ENCODE measurements around the gene TCHH.
"Not testable (repeated sequence)": the region's sequence is repeated elsewhere in the genome, so short reads cannot be mapped to it uniquely, and the experiment has no call there.

TCHH gene

DNA sequence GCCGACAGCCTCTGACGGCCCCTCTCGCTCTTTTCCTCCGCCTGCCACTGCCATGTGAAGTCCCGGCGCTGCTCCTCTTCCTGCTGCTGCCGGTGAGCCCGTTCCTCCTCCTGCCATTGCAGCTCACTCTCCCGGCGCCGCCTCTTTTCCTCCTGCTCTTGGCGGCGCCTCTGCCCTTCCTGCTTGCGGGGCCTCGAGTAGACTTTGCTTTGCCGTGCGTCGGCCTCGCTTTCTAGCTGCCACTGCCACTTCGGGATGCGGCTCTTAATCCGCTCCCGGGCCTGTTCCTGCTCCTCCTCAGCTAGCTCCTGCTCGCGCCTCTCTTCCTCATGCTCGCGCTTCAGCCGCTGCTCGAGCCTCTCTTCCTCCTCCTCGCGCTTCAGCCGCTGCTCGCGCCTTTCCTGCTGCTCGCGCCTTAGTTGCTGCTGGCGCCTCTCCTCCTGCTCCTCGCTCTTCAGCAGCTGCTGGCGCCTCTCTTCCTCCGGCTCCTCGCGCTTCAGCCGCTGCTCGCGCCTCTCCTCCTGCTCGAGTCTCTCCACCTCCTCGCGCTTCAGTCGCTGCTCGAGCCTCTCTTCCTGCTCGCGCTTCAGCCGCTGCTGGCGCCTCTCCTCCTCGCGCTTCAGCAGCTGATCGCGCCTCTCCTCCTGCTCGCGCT lies 4.3 kb downstream of the TCHH start:
- peak; percentile 19 for DNase-seq

DNA sequence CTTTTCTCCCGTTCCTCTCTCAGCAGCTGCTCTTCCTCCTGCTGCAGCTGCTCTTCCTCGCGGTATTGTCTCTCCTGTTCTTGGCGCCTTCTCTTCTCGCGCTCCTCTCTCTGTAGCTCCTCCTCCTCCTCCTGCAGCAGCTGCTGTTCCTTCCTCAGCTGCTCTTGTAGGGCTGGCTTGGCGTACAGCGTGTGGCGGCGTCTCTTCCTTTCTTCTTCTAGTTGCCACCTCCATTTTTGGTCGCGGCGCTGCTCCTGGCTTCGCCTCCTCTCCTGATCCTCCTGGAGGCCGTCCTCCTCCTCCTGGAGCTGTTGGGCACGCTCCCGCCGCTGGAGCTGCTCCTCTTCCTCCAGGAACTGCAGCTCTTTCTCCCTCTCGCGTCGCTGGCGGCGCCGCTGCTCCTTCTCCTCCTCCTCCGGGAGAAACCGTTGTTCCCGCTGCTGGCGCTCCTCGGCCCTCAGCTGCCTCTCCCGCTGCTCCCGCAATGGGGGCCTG lies 4.8 kb downstream of the TCHH start:
- peak; percentile 34 for DNase-seq

DNA sequence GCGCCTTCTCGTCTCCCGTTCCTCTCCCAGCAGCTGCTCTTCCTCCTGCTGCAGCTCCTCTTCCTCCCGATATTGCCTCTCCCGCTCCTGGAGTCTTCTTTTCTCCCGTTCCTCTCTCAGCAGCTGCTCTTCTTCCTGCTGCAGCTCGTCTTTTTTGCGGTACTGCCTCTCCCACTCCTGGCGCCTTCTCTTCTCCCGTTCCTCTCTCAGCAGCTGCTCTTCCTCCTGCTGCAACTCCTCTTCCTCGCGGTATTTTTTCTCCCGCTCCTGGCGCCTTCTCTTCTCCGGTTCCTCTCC lies 5.3 kb downstream of the TCHH start:
- DNase-seq: no peak

DNA sequence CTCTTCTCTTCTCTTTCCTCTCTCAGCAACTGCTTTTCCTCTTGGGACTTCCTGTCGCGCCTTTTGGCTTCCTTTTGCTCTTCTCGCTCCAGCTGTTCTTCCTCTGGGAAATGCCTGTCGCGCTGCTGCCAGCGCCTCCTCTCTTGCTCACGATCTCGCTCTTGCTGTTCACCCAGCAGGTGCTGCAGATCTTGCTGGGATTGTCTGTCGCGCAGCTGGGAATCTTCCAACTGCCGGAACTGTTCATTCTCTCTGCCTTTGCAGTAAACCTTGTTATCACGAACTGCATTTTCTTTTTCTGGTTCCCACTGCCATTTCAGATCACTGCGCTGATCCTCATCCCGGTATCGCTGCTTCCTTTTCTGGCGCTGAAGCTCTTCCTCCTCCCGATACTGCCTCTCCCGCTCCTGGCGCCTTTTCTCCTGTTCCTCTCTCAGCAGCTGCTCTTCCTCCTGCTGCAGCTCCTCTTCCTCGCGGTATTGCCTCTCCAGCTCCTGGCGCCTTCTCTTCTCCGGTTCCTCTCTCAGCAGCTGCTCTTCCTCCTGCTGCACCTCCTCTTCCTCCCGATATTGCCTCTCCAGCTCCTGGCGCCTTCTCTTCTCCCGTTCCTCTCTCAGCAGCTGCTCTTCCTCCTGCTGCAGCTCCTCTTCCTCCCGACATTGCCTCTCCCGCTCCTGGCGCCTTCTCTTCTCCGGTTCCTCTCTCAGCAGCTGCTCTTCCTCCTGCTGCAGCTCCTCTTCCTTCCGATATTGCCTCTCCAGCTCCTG lies 5.8 kb downstream of the TCHH start:
- DNase-seq: no peak

DNA sequence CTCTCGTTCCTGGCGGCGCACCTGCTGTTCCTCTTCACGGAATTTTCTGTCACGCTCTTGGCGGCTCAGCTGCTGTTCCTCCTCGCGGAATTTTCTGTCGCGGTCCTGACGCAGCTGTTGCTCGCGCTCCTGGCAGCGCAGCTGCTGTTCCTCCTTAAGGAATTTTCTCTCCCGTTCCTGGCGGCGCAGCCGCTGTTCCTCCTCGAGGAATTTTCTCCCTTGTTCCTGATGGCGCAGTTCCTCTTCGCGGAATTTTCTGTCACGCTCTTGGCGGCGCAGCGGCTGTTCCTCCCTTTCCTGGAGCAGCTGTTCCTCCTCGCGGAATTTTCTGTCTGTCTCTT lies 6.4 kb downstream of the TCHH start:
- no peak for DNase-seq

DNA sequence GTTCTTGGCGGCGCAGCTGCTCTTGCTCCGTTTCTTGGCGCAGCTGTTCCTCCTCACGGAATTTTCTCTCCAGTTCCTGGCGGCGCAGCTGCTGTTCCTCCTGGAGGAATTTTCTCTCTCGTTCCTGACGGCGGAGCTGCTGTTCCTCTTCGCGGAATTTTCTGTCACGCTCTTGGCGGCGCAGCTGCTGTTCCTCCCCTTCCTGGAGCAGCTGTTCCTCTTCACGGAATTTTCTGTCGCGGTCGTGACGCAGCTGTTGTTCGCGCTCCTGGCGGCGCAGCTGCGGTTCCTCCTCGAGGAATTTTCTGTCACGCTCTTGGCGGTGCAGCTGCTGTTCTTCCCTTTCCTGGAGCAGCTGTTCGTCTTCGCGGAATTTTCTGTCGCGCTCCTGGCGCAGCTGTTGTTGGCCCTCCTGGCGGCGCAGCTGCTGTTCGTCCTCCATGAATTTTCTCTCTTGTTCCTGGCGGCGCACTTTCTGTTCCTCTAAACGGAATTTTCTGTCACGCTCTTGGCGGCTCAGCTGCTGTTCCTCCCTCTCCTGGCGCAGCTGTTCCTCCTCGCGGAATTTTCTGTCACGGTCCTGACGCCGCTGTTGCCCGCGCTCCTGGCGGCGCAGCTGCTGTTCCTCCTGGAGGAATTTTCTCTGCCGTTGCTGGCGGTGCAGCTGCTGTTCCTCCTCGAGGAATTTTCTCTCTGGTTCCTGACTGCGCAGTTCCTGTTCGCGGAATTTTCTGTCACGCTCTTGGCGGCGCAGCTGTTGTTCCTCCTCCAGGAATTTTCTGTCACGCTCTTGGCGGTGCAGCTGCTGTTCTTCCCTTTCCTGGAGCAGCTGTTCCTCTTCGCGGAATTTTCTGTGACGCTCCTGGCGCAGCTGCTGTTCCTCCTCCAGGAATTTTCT lies 7.0 kb downstream of the TCHH start:
- DNase-seq: no peak

DNA sequence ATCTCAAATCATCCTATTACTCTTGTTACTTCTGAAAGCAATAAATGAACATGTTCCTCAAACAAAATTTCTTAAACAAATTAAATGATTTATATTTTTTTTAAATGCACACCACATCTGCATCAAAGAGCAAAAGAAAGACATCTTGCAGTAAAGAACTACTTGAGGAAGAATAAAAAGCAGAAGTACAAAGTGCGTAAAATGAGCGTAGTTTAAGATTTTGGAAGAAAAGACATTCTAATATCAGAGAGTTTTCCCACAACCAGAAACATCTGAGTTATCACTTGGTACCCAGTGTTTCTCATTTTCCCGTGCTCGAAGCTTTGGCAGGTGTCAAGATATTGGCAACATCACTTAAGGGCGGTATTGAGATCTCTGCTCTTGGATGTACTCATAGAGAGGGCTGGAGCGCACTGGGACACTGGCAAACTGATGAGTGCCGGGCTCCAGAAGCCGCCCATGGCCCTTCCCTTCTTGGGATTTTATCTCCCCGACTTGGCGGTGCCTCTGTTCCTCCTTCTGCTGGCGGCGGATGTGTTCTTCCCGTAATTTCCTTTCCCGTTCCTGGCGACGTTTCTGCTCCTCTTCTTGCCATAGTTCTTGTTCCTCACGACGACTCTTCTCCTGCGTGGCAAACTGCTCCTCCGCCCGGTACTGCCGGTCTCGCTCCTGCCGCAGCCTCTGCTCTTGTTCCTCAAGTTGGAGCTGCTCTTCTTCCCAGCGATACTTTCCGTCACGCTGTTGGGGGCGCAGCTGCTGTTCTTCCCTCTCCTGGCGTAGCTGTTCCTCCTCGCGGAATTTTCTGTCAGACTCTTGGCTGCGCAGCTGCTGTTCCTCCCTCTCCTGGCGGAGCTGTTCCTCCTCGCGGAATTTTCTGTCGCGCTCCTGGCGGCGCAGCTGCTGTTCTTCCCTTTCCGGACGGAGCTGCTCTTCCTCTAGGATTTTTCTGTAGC lies 7.9 kb downstream of the TCHH start:
- DNase-seq: no peak

DNA sequence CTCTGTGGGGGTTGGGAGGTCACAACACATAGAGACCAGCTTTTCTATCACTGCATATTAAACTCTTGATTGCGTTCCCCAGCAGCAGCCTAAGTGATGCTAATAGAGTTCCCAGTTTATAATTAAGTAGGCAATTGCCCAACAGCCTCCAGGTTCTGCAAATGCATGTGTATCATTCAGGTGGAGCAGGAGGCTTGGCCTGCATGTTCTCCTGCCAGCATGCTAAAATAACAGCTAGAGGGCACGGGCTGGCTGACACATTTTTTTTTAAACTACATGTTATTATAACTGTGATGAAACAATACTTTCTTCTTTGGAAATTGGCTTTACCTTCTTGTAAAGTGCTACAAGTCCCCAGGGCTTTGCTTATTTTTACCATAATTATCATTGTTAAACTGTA lies 10.4 kb downstream of the TCHH start:
- no peak for DNase-seq

DNA sequence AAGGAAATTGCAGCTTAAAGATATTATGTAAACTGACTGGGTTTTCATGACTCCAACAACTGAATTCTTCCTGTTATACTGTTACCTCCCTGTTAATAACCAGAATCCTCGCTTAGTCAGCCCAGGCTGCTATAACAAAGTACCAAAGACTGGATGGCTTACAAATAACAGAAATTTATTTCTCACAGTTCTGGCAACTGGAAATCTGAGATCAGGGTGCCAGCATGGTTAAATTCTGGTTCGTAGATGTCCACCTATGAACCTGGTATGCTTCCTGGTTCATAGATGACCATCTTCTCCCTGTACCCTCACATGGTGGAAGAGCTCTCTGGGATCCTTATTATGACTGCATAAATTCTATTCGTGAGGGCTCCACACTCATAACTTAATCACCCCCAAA lies 18.3 kb downstream of the TCHH start:
- DNase-seq: no peak

DNA sequence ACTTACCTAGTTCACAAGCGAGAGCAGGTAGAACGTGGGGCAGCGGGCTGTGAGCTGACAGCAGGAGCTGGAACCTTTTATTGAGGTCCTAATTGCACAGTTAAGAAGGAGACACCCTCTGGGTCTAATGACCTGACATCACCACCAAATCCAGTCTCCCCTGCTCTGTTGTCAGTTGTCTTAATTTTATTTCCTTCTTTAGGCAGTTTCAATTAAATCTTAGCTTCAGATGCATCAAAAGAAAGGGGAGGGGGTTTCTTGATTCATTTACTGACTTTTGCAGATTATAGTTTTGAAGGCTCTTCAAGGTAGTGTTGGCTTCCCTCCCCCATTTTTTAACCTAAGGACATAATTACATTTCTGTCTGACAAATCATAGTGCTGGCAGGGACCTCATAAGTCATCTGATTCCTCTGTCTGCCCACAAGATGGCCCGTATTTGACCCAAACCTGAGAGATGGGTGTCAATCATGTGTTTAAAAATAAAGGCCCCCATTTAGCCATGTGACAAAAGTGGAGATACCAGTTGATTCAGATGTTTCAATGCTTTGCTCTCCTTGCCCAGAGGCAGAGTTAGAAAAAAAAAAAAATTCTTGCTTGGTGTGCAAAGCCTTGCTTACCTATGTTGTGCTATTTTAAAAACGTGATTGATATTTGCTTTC lies 26.1 kb downstream of the TCHH start, which contains the start of gene TCHHL1:
TSS of gene TCHHL1 (minus strand) at position 51 of the 661 bp plus-strand sequence. CDS start 921 bp downstream, outside the sequence.
- DNase-seq: no peak

DNA sequence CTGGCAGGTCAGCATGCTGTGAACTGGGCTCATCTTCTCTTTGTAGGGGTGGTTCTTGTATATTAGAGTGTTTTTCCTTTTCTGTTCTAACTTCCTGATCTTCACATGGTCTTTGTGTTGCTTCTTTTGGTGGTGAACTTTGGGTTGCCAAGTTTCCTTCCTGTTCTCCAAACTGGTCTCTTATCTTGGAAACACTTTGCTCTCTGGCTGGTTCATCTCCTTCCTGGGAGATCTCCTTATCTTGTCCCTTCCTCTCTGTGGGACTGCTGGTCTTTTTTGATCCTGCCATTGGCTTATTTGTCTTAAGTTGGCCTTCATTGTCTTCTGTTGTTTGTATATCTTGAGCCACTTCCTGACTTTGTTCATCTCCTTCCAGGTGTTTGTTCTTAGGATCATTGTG lies 28.5 kb downstream of the TCHH start:
- no peak for DNase-seq

DNA sequence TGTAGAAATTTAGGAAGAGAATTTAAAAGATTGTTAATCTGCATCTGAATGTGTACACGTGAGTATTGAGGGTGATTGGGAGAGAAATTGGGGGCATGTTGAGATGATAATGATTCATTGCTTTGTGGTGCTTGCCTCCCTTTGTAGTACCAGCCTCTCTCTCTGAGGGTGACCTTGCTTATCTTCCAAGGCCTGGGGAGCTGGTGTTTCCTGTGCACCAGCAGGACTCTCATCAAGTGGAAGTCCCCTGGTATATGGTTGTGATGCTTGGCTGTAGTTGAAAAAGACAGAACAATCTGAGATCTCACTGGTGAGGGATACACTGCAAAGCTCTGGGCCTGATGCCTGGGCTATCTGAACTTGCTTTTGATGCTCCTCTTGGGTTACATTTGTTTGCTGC lies 30.4 kb downstream of the TCHH start:
- DNase-seq: no peak

DNA sequence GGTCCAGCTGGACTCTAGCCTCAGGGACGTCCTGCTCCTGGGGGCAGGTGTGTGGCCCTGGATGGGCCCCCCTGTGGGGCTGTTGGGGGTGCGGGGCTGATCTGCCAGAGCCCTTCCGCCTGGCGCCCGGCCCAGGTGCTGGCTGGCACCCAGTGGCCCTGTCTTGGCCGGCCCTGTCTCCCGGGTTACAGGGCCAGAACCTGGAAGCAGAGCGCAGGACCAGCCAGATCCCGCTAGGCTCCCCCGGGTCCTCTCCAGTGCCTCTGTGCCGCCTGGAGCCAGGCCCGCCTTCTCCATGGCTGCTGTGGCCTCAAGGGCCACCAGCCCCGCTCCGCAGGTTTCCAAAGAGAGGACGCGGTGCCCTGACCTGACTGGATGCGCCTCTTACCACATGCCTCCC lies 34.2 kb downstream of the TCHH start:
- DNase-seq: not testable (repeated sequence)

DNA sequence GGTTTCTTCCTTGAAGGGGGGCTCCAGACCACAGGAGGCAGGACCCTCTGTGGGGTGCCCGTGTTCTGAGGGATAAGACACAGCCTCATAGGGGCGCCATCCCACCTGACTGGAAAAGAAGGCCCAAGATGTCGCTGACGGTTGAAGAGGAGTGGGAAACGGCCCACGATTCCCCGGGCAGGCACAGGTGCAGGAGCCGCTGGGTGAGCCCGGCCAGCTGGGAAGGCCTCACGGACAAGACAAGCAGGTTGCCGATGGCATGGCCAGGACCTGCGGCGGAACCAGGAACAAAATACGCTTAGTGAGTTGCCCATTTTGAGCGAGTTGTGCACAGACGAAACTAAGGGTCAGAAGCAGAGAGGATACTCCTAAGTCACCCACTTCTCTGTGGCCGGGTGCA lies 34.8 kb downstream of the TCHH start:
- not testable (repeated sequence) for DNase-seq

DNA sequence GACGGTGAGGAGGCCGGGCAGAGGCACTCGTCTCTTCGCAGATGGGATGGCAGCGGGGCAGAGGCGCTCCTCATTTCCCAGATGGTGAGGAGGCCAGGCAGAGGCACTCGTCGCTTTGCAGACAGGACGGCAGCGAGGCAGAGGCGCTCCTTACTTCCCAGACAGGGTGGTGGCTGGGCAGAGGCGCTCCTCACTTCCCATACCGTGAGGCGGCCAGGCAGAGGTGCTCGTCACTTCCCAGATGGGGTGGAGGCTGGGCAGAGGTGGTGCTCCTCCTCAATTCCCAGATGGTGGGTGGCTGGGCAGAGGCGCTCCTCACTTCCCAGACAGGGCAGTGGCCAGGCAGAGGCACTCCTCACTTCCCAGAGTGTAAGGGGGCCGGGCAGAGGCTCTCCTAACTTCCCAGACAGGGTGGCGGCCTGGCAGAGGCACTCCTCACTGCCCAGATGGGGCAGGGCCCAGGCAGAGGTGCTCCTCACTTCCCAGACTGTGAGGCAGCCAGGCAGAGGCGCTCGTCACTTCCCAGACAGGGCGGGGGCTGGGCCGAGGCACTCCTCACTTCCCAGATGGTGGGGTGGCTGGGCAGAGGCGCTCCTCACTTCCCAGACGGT lies 36.3 kb downstream of the TCHH start:
- no peak for DNase-seq

DNA sequence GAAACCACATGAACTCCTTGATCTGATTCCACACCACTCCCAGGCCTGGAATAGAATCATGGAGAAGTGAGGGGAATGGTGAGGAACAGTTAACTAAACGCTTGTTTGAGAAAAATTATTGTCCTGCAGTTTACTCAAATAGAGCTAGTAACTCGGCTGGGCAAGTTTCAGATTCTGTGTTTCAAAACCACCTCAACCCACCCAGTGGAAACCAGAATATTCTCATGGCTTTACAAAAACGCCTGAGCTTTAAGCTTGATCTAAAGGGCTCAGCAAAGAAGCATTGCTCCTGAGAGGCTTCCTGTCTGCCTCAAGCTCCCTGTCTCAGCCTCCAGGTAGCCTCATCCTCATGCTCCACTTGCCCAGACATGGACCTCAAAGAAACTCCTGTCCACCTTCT lies 42.9 kb downstream of the TCHH start:
- no peak for DNase-seq

DNA sequence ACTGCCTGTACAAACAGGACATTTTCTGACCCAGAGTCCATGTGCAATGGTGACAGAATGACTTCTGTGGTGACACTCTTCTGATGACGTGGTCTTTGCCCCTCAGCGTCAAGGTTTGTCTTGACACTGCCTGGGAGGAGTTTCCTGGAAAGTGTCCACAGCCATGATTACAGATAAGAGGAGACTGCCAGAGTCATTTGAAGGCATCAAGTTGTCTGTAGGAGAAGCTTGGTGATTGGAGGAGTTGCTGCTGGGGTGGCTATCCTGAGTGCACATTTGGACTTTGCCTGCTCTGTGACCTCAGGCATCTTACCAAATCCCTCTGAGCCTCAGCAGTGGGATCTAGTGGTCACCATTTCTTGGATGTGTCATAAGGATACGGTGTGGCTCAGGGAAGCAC lies 44.1 kb downstream of the TCHH start:
- DNase-seq: no peak

DNA sequence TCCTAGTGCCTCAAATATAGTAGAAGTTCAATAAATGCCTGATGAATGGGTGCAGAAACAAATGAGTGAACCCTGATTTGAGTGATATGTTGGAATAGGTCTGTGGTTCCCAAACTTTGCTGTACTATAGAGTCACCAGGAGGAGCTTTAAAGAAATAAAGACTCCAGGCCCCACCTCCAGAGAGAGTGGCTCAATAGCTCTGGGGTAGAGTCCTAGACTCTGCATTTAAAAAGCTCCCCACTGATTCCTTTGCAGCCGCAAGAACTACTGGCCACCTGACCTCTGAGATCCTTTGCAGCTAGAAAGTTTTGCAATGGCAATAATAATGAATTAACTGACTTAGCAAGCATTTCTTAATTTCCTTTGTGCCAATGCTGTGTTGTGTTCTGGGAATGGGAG lies 47.3 kb downstream of the TCHH start:
- DNase-seq: no peak

DNA sequence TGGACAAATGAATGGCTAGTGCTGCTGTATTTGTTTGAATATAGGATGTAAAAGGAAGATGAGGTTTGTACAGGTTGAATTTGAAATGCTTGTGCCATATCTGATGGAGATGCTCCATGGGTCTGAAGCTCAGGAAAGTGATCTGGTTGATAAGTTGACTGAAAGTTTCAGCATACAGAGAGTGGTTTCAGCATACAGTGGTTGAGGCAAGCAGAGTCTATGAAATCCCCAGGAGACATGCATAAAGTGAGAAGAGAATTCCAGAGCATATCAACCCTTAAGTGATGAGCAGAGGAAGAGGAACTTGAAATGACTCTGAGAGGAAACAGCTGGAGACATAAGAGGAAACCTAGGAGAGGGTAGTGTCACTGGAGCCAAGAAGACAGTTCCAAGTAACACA lies 48.1 kb downstream of the TCHH start:
- DNase-seq: no peak

DNA sequence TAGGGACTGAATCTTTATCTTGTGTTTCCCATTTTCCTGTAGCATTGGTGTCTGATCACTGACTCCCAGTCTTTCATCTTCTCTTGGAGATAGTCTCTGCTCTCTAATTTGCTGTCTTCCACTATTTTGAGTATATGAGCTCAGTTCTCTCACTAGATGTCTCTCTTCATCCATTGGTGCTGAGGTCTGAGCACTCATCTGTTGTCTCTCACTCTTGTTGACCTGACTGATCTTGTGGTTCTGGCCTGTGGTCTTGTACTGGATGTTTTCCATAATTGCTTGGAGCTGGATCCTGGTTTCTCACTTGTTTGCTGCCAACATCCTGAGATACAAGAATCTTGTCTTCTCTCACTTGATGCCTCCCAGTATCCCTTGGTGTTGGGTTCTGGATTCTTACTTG lies 53.3 kb downstream of the TCHH start:
- DNase-seq: no peak

All from CD4-positive, alpha-beta T cell treated with Interleukin-6 for 4 hours (primary cell).